Activated naive CD8-positive, alpha-beta T cell treated with anti-CD3 and anti-CD28 coated beads, Interleukin-2, amount 10 ng/mL, durations not matched to agents 7 days and 5 days (primary cell): ENCODE data around the gene CEP131. TPM values are rescaled to one million over a fixed set of nuclear protein-coding genes. Genes with fewer than 3 reads are reported as not detected.

ENCODE experiments used
- ATAC-seq: fragments of 150-1000 bp; cut with Tn5 transposase; one replicate; pipeline ENCODE4 v1.10.0; 2021; ENCODE audit warnings: low read depth, moderate library complexity
- POLR2A ChIA-PET: fragments of 350-600 bp; sonication (Branson Sonifier 250); formaldehyde crosslinking; loops from one replicate; lab custom pipeline; 2021; ENCODE audit warnings: antibody characterized with exemption; lab: Charles Lee
- DNase-seq: peaks from one replicate; pipeline ENCODE4 v3.0.0; 2021
- H3K27ac Mint-ChIP-seq: one replicate; pipeline ENCODE4 v1.8.0; 2022; ENCODE audit warnings: mild to moderate bottlenecking, mixed read lengths
- H3K27me3 Mint-ChIP-seq: one replicate; pipeline ENCODE4 v1.8.0; 2022; ENCODE audit warnings: mild to moderate bottlenecking, moderate library complexity, mixed read lengths
- H3K36me3 Mint-ChIP-seq: one replicate; pipeline ENCODE4 v1.8.0; 2021; ENCODE audit warnings: mild to moderate bottlenecking, mixed read lengths
- H3K4me1 Mint-ChIP-seq: one replicate; pipeline ENCODE4 v1.8.0; 2021; ENCODE audit warnings: mixed read lengths
- H3K4me3 Mint-ChIP-seq: one replicate; pipeline ENCODE4 v1.8.0; 2022; ENCODE audit warnings: mild to moderate bottlenecking, moderate library complexity, mixed read lengths
- H3K9me3 Mint-ChIP-seq: one replicate; pipeline ENCODE4 v1.8.0; 2021; ENCODE audit warnings: mixed read lengths
- total RNA-seq, 2 experiments: library from RNA; stranded (reverse); gene quantifications; one replicate each; pipeline ENCODE4 v1.2.3, GENCODE V29; 2021

The CEP131 gene
- total RNA-seq, 2 experiments from 2014 or later, result 18.4 to 20.7 TPM

- Mint-ChIP-seq H3K27me3 (no peaks in the 10 kb centered on the region), H3K4me3 (no peak overlapping the region), H3K4me1 (peaks cover 7% of the 10 kb centered on the region), H3K36me3 (peaks cover 7% of the 10 kb centered on the region), H3K9me3 (no peaks in the 10 kb centered on the region), H3K27ac (no peak overlapping the region)
- ATAC-seq (no peak), DNase-seq (no peak)
- POLR2A ChIA-PET, result no interaction called here
Measured at GRCh38 chr17:81258292-81258691, 35.5 kb upstream of the CEP131 start.

DNA sequence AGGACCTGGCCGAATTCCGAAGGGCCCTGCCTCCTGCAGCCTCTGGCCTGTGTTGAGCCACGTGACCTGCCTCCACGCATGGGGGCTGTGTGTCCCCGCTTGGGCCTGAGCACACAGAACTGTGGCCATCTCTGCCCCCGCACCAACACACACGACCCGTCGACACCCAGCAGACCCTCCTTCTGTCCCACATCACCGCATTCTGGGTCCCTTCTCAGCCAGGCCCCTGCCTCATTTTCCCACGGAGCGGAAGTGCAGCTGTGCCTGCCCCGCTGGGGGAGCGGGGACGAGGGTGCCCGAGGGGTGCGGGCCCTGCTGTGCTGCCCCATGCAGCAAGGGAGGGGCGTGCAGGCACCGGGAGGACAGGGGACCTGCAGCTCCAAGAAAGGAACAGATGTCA is 34.8 kb upstream of the CEP131 start:
- Mint-ChIP-seq H3K4me3 (no peak overlapping the region), H3K27ac (no peak overlapping the region), H3K36me3 (peaks cover 10% of the 10 kb centered on the region), H3K27me3 (no peaks in the 10 kb centered on the region), H3K9me3 (no peaks in the 10 kb centered on the region), H3K4me1 (peaks cover 10% of the 10 kb centered on the region)
- POLR2A ChIA-PET, result no interaction called here
- no peak for ATAC-seq
- DNase-seq, result no peak

DNA sequence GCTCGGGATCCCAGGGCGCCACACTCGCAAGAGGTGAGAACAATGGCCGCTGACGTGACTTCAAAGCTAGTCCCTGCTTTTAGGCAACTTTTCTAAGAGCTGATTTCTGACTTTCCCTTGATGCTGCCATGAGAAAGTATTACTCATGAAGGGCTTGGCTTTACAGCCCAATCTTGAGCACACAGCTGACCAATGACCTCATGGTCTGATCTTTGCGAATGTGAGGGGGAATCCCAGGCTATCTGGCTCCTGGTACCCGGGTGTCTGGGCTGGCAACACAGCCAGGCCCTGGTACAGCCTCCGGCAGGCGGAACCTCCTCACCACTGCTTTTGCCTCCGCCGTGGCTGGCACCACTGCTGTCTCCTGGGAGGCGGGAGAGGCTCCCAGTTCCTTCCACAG is 33.9 kb upstream of the CEP131 start:
- DNase-seq, result no peak
- POLR2A ChIA-PET, result no interaction called here
- no peaks in the 10 kb centered on the region for H3K27me3 Mint-ChIP-seq
- H3K9me3 Mint-ChIP-seq, result no peaks in the 10 kb centered on the region
- peaks cover 12% of the 10 kb centered on the region for H3K4me1 Mint-ChIP-seq
- H3K4me3 Mint-ChIP-seq, result no peak overlapping the region
- H3K36me3 Mint-ChIP-seq, result peaks cover 10% of the 10 kb centered on the region
- H3K27ac Mint-ChIP-seq, result no peak overlapping the region
- ATAC-seq, result no peak

- H3K27ac Mint-ChIP-seq, result no peak overlapping the region
- H3K4me1 Mint-ChIP-seq, result peaks cover 12% of the 10 kb centered on the region
- peaks cover 10% of the 10 kb centered on the region for H3K36me3 Mint-ChIP-seq
- no peaks in the 10 kb centered on the region for H3K27me3 Mint-ChIP-seq
- ATAC-seq (no peak), DNase-seq (no peak)
- POLR2A ChIA-PET, result no interaction called here
- no peaks in the 10 kb centered on the region for H3K9me3 Mint-ChIP-seq
- H3K4me3 Mint-ChIP-seq, result no peak overlapping the region
Measured at GRCh38 chr17:81254955-81255717, 32.4 kb upstream of the CEP131 start.

DNA sequence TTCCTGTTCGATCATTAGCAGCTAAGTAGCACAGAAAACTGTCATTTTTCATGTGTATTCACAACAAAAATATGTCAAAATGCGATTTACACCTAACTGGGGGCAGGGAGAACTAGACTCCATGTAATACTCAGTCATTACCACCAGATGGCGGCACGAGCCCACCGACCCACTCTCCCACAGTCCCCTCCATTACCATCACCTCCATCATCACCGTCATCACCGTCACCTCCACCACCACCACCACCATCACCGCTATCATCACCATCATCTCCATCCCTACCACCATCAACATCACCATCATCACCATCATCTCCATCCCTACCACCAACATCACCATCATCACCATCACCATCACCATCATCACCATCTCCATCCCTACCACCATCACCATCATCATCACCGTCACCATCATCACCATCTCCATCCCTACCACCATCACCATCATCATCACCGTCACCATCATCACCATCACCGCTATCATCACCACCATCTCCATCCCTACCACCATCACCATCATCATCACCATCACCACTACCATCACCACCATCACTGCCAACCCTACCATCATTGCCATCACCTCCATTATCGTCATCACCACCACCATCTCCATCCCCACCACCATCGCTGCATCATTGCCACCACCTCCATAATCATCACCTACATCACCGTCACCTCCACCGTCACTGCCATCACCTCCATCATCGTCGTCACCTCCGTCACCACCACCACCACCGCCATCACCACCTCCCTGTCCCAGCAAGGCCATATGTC is 30.8 kb upstream of the CEP131 start:
- H3K36me3 Mint-ChIP-seq, result peaks cover 10% of the 10 kb centered on the region
- H3K4me3 Mint-ChIP-seq, result no peak overlapping the region
- peak overlapping the region; percentile 59 for H3K27ac Mint-ChIP-seq
- ATAC-seq, result peak; percentile 47
- H3K27me3 Mint-ChIP-seq, result no peaks in the 10 kb centered on the region
- H3K4me1 Mint-ChIP-seq, result peaks cover 12% of the 10 kb centered on the region
- POLR2A ChIA-PET, result no interaction called here
- DNase-seq, result peak; percentile 63
- H3K9me3 Mint-ChIP-seq, result no peaks in the 10 kb centered on the region

GRCh38 chr17:81252987-81253329 is 30.2 kb upstream of the CEP131 start:
- no peak overlapping the region for H3K4me3 Mint-ChIP-seq
- peaks cover 12% of the 10 kb centered on the region for H3K4me1 Mint-ChIP-seq
- POLR2A ChIA-PET, result no interaction called here

DNA sequence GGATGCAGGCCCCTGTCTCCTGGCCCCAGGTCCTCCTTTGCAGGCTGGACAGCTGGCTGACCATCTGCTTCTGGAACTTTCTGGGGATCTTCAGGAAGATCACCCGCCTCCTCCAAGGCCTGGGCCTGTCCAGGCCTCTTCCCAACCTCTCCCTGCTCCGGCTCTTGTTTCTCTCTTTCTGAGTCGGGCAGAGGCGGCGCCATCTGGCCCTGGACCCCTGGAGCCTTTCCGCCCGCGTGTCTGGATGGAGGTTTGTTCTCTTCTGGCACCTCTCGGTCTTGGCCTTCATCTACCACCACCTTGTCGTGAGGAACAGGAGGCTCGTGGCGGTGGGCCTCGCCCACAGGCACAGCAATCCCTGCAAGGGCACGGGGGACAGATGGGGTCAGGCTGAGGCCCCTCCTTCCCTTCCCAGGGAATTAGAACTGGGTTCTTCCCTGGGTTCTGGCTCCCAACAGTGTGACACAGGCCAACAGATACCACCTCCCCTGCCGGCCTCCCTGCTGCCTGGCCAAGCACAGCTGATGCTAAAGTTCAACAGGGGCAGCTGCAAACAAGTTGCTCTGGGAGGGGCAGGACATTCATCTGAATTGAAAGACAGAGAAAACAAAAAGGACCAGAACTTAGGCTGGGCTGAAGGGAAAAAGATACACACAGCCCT is 29.7 kb upstream of the CEP131 start:
- POLR2A ChIA-PET, result interaction anchor here (0.6 kb wide), 1 partner anchor 255 kb away, joined by 3 read pairs; no protein-coding TSS in a partner anchor
- H3K27ac Mint-ChIP-seq, result no peak overlapping the region

More at GRCh38 chr17:81252987-81253329, 30.2 kb upstream of the CEP131 start:
- H3K27ac Mint-ChIP-seq, result peak overlapping the region; percentile 59
- no peaks in the 10 kb centered on the region for H3K27me3 Mint-ChIP-seq
- DNase-seq, result no peak
- H3K36me3 Mint-ChIP-seq, result peaks cover 10% of the 10 kb centered on the region
- ATAC-seq, result no peak
- no peaks in the 10 kb centered on the region for H3K9me3 Mint-ChIP-seq

GRCh38 chr17:81251709-81252301 is 29.0 kb upstream of the CEP131 start:
- no peak overlapping the region for H3K27ac Mint-ChIP-seq
- no peak for DNase-seq
- POLR2A ChIA-PET, result interaction anchor here (0.6 kb wide), 1 partner anchor 256 kb away, joined by 3 read pairs; no protein-coding TSS in a partner anchor
- H3K9me3 Mint-ChIP-seq, result no peaks in the 10 kb centered on the region
- no peak overlapping the region for H3K4me3 Mint-ChIP-seq
- peaks cover 10% of the 10 kb centered on the region for H3K36me3 Mint-ChIP-seq
- ATAC-seq, result peak; percentile 41
- peaks cover 12% of the 10 kb centered on the region for H3K4me1 Mint-ChIP-seq
- H3K27me3 Mint-ChIP-seq, result no peaks in the 10 kb centered on the region

More for the DNA sequence above, 29.7 kb upstream of the CEP131 start:
- DNase-seq (no peak), ATAC-seq (no peak)
- peaks cover 12% of the 10 kb centered on the region for H3K4me1 Mint-ChIP-seq
- no peaks in the 10 kb centered on the region for H3K27me3 Mint-ChIP-seq
- H3K9me3 Mint-ChIP-seq, result no peaks in the 10 kb centered on the region
- no peak overlapping the region for H3K4me3 Mint-ChIP-seq
- H3K36me3 Mint-ChIP-seq, result peaks cover 10% of the 10 kb centered on the region

GRCh38 chr17:81251094-81251708 is 28.4 kb upstream of the CEP131 start:
- Mint-ChIP-seq H3K9me3 (no peaks in the 10 kb centered on the region), H3K4me3 (no peak overlapping the region), H3K27me3 (no peaks in the 10 kb centered on the region), H3K36me3 (peaks cover 10% of the 10 kb centered on the region), H3K4me1 (peaks cover 12% of the 10 kb centered on the region), H3K27ac (no peak overlapping the region)
- ATAC-seq (no peak), DNase-seq (no peak)
- POLR2A ChIA-PET, result no interaction called here

DNA sequence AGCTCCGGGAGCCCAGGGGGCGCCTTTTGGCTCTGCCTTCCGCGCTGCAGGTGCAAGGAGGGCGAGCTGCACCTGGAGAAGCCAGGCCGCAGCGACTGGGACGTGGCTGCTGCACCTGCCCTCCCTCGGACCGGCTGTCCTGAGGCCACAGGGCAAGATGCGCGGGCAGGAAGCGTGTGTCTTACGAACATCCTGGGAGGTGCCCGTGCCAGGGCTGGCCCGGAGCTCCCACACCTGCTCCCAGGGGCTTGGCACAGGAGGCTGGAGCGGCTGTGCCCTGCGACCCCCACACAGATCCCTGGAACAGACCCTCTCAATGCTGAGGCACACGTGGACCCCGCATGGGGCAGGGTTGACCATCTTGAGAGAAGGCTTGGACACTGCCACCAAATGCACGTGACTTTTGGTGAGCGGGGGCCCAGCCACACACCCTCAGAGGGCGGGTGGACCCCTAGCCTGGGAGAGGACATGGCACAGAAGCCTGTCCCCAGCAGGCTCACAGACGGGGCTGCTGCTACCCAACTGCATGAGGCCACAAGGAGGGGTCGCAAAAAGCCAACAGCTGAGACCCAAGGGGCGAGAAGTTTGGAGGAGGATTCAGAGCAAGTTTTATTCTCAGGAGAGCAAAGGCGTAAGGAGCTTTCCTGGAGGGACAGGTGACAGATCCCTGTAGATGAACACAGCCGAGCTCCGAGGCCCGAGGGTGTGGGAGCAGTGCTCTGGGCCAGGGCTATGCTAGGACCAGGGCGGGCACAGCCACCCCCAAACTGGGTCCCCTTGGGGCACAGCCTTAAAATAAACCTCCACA is 27.7 kb upstream of the CEP131 start:
- peaks cover 10% of the 10 kb centered on the region for H3K36me3 Mint-ChIP-seq
- H3K4me3 Mint-ChIP-seq, result no peak overlapping the region
- peaks cover 12% of the 10 kb centered on the region for H3K4me1 Mint-ChIP-seq
- POLR2A ChIA-PET, result no interaction called here
- DNase-seq (no peak), ATAC-seq (no peak)
- no peak overlapping the region for H3K27ac Mint-ChIP-seq
- no peaks in the 10 kb centered on the region for H3K9me3 Mint-ChIP-seq
- H3K27me3 Mint-ChIP-seq, result no peaks in the 10 kb centered on the region

DNA sequence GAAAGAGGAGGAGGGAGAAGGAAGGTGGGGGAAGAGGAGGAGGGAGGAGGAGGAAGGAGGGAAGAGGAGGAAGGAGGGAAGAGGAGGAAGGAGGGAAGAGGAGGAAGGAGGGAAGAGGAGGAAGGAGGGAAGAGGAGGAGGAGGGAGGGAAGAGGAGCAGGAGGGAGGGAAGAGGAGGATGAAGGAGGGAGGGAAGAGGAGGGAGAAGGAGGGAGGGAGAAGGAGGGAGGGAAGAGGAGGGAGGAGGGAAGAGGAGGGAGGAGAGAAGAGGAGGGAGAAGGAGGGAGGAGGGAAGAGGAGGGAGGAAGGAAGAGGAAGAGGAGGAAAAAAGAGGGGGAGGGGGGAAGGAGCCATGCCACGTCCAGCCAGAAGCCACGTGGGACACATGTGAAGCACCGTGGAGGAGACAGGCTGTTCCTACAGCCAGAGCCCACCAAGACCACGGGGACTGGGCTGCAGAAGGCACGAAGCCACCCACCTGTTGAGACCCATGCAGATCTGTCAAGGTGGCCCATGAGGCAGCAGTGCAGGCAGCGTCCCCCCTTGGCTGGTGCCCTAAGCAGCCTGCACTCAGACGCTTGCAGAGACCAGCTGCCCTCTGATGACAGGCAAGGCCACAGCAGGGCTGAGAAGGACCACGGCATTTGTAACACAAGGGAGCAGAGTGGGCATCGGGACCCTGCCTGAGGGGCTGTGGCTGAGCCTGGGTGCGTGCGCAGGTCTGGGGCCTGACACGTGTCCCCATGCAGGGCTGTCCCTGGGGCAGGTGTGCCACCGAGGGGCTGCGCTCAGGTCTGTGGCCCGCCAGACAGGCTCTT is 26.7 kb upstream of the CEP131 start:
- Mint-ChIP-seq H3K27ac (no peak overlapping the region), H3K36me3 (peaks cover 10% of the 10 kb centered on the region), H3K27me3 (no peaks in the 10 kb centered on the region), H3K4me3 (no peak overlapping the region), H3K4me1 (peaks cover 12% of the 10 kb centered on the region), H3K9me3 (no peaks in the 10 kb centered on the region)
- DNase-seq (no peak), ATAC-seq (no peak)
- POLR2A ChIA-PET, result no interaction called here

GRCh38 chr17:81248649-81249048 is 25.9 kb upstream of the CEP131 start:
- H3K4me3 Mint-ChIP-seq, result no peak overlapping the region
- peaks cover 6% of the 10 kb centered on the region for H3K36me3 Mint-ChIP-seq
- H3K27me3 Mint-ChIP-seq, result no peaks in the 10 kb centered on the region
- H3K9me3 Mint-ChIP-seq, result no peaks in the 10 kb centered on the region
- peaks cover 8% of the 10 kb centered on the region for H3K4me1 Mint-ChIP-seq
- POLR2A ChIA-PET, result no interaction called here
- no peak overlapping the region for H3K27ac Mint-ChIP-seq
- DNase-seq, result no peak
- ATAC-seq, result no peak
